SK-N-SH (cell line): Measurements from ENCODE around the gene CCDC106. TPM values are rescaled to one million over a fixed set of nuclear protein-coding genes. Genes with fewer than 3 reads are reported as not detected.

Experiments
- CTCF ChIA-PET: fragments of 300-600, 350-600 bp; formaldehyde crosslinking; extraction: SDS; loops from one replicate; lab custom pipeline; 2021; lab: Yijun Ruan, JAX
- POLR2A ChIA-PET: fragments of 350-600 bp; sonication (Branson Sonifier 250); formaldehyde crosslinking; extraction: SDS; loops from one replicate; lab custom pipeline; 2020; ENCODE audit warnings: antibody characterized with exemption, inconsistent platforms; lab: Yijun Ruan, JAX
- DNase-seq: peaks from one replicate; pipeline ENCODE4 v3.0.0; 2012
- H2AFZ ChIP-seq: fragments of 200-600 bp; sonication (generic); 2 replicates; pipeline ENCODE4 v1.8.1; 2016; ENCODE audit warnings: antibody characterized with exemption, mild to moderate bottlenecking, low read depth
- H3F3A ChIP-seq: fragments of 200-600 bp; sonication (generic); replicated peaks from 2 replicates; pipeline ENCODE3; 2016; ENCODE audit warnings: antibody characterized with exemption, mild to moderate bottlenecking; ENCODE audit not compliant: insufficient read depth
- H3K27ac ChIP-seq, 2 experiments: fragments of 200-500 bp in 1 of 2; fragments of 200-600 bp in 1 of 2; sonication (Bioruptor generic) in 1 of 2; sonication (generic), shearing (Covaris generic) in 1 of 2; 2 replicates each; pipeline versions ENCODE4 v1.5.1 to v1.6.1; 2014 to 2016; ENCODE audit warnings: low read depth in 2 of 2, inconsistent platforms in 1 of 2, low read length in 1 of 2, mild to moderate bottlenecking in 1 of 2, mixed read lengths in 1 of 2
- H3K27me3 ChIP-seq: fragments of 200-600 bp; sonication (generic), shearing (Covaris generic); 2 replicates; pipeline ENCODE4 v1.6.1; 2016; ENCODE audit warnings: mixed run types; ENCODE audit not compliant: insufficient read depth
- H3K36me3 ChIP-seq, 2 experiments: fragments of 200-500 bp in 1 of 2; fragments of 200-600 bp in 1 of 2; sonication (Bioruptor generic) in 1 of 2; sonication (generic) in 1 of 2; replicated peaks in 1 of 2; 2 replicates each; pipeline versions ENCODE3 to v1.5.1; 2014 to 2016; ENCODE audit warnings: low read length in 1 of 2, mild to moderate bottlenecking in 1 of 2; ENCODE audit not compliant: insufficient read depth in 2 of 2, control insufficient read depth in 1 of 2
- H3K4me1 ChIP-seq, 2 experiments: fragments of 200-500 bp in 1 of 2; fragments of 200-600 bp in 1 of 2; sonication (Bioruptor generic) in 1 of 2; sonication (generic), shearing (Covaris generic) in 1 of 2; 2 replicates each; pipeline versions ENCODE4 v1.5.1 to v1.6.1; 2014 to 2016; ENCODE audit warnings: low read depth in 1 of 2, low read length in 1 of 2, mixed run types in 1 of 2; ENCODE audit not compliant: insufficient read depth in 2 of 2, control insufficient read depth in 1 of 2
- H3K4me2 ChIP-seq: fragments of 200-600 bp; sonication (generic), shearing (Covaris generic); 2 replicates; pipeline ENCODE4 v1.6.1; 2017; ENCODE audit warnings: mixed run types
- H3K4me3 ChIP-seq, 2 experiments: fragments of 200-500 bp in 1 of 2; fragments of 200-600 bp in 1 of 2; sonication (Bioruptor generic) in 1 of 2; sonication (generic), shearing (Covaris generic) in 1 of 2; 2 replicates each; pipeline versions ENCODE4 v1.5.1 to v1.8.1; 2014 to 2016; ENCODE audit warnings: low read depth in 2 of 2, inconsistent platforms in 1 of 2, low read length in 1 of 2, mild to moderate bottlenecking in 1 of 2, mixed read lengths in 1 of 2, moderate library complexity in 1 of 2
- H3K79me2 ChIP-seq: fragments of 200-600 bp; sonication (generic); 2 replicates; pipeline ENCODE4 v1.8.1; 2017; ENCODE audit warnings: mild to moderate bottlenecking; ENCODE audit not compliant: insufficient read depth
- H3K9ac ChIP-seq: fragments of 200-600 bp; sonication (generic); 2 replicates; pipeline ENCODE4 v1.6.1; 2017; ENCODE audit warnings: mixed run types
- H3K9me2 ChIP-seq: fragments of 200-600 bp; sonication (generic); 2 replicates; pipeline ENCODE4 v1.6.1; 2017; ENCODE audit warnings: mixed run types
- H3K9me3 ChIP-seq: fragments of 200-600 bp; sonication (generic); 2 replicates; pipeline ENCODE4 v1.6.1; 2017; ENCODE audit warnings: mixed run types, mild to moderate bottlenecking, moderate library complexity
- H4K20me1 ChIP-seq: fragments of 200-600 bp; sonication (generic); 2 replicates; pipeline ENCODE4 v1.6.1; 2017; ENCODE audit warnings: mild to moderate bottlenecking, mixed run types; ENCODE audit not compliant: insufficient read depth
- CTCF ChIP-seq: fragments of 200-600 bp; sonication (generic); IDR thresholded peaks from 2 replicates; pipeline ENCODE4 v1.6.1; 2017; ENCODE audit warnings: antibody characterized with exemption, mild to moderate bottlenecking, moderate library complexity
- ELF1 ChIP-seq: IDR thresholded peaks from 2 replicates; pipeline ENCODE4 v1.4.0; 2012
- EP300 ChIP-seq, 2 experiments: IDR thresholded peaks; 2 replicates each; pipeline versions ENCODE4 v1.4.0 to v1.6.1; 2012; ENCODE audit warnings: borderline replicate concordance in 1 of 2, low read depth in 1 of 2, low read length in 1 of 2
- FOSL2 ChIP-seq: IDR thresholded peaks from 2 replicates; pipeline ENCODE4 v1.4.0; 2012; ENCODE audit warnings: low read depth, mild to moderate bottlenecking, moderate library complexity, borderline replicate concordance
- FOXJ3 ChIP-seq: sonication (generic); formaldehyde crosslinking; IDR thresholded peaks from 2 replicates; pipeline ENCODE4 v1.5.1; 2020; ENCODE audit warnings: mild to moderate bottlenecking, missing genetic modification reagents
- FOXM1 ChIP-seq: IDR thresholded peaks from 2 replicates; pipeline ENCODE4 v1.4.0; 2012; ENCODE audit warnings: low read depth, mild to moderate bottlenecking
- IRF3 ChIP-seq: fragments of 150-350 bp; IDR thresholded peaks from 2 replicates; pipeline ENCODE4 v1.6.1; 2016; ENCODE audit warnings: mild to moderate bottlenecking, low read depth, low read length
- JUND ChIP-seq: IDR thresholded peaks from 2 replicates; pipeline ENCODE4 v1.4.0; 2012
- MAX ChIP-seq: IDR thresholded peaks from 2 replicates; pipeline ENCODE4 v1.4.0; 2012; ENCODE audit warnings: low read depth
- MEF2A ChIP-seq: IDR thresholded peaks from 2 replicates; pipeline ENCODE4 v1.4.0; 2012; ENCODE audit warnings: low read depth, borderline replicate concordance
- NRF1 ChIP-seq: IDR thresholded peaks from 2 replicates; pipeline ENCODE4 v1.6.1; 2012; ENCODE audit warnings: low read depth, mild to moderate bottlenecking, low read length
- PBX3 ChIP-seq: IDR thresholded peaks from 2 replicates; pipeline ENCODE4; 2012
- POLR2AphosphoS5 ChIP-seq: IDR thresholded peaks from 2 replicates; pipeline ENCODE4 v1.6.1; 2012; ENCODE audit warnings: low read depth, low read length
- RCOR1 ChIP-seq: fragments of 150-350 bp; IDR thresholded peaks from 2 replicates; pipeline ENCODE4 v1.6.1; 2017; ENCODE audit warnings: antibody characterized with exemption, low read length
- RFX5 ChIP-seq: IDR thresholded peaks from 2 replicates; pipeline ENCODE4 v1.6.1; 2012; ENCODE audit warnings: mild to moderate bottlenecking, improper control_type of control experiment, low read length
- RXRA ChIP-seq: IDR thresholded peaks from 2 replicates; pipeline ENCODE4 v1.4.0; 2012; ENCODE audit warnings: low read depth, mild to moderate bottlenecking, borderline replicate concordance
- SMC3 ChIP-seq: IDR thresholded peaks from 2 replicates; pipeline ENCODE4 v1.6.1; 2012; ENCODE audit warnings: low read depth, low read length, improper control_type of control experiment
- TCF12 ChIP-seq: IDR thresholded peaks from 2 replicates; pipeline ENCODE4 v1.4.0; 2012
- USF1 ChIP-seq: IDR thresholded peaks from 2 replicates; pipeline ENCODE4 v1.4.0; 2012; ENCODE audit warnings: low read depth, borderline replicate concordance
- USF2 ChIP-seq: fragments of 150-350 bp; IDR thresholded peaks from 2 replicates; pipeline ENCODE4 v1.6.1; 2017; ENCODE audit warnings: antibody characterized with exemption, low read length, low read depth, borderline replicate concordance
- YY1 ChIP-seq: IDR thresholded peaks from 2 replicates; pipeline ENCODE4 v1.4.0; 2012; ENCODE audit warnings: low read depth, mild to moderate bottlenecking
- ZBTB33 ChIP-seq: IDR thresholded peaks from 2 replicates; pipeline ENCODE4 v1.4.0; 2012; ENCODE audit warnings: low read depth, borderline replicate concordance
- WGBS: methylation state at CpG from one replicate; pipeline ENCODE4 v1.1.6; 2017; ENCODE audit warnings: low lambda C conversion rate; 5-methylcytosine and 5-hydroxymethylcytosine counted together
- polyA plus RNA-seq, 3 experiments: library from polyadenylated mRNA; depleted of rRNA; stranded (reverse); fragments of >200 nt; gene quantifications; 2 replicates each; pipeline ENCODE4 v1.2.3, GENCODE V29; 2012

Gene CCDC106
- polyA plus RNA-seq, 1 of the 3 experiments (the other 2 are of a cell fraction), result 27.1 TPM

- TF ChIP-seq RFX5, result 0 out of 2 replicates have a peak, but pooled peaks have one; percentile 9
- TF ChIP-seq USF2, result no peak
- no peak for TF ChIP-seq JUND
- TF ChIP-seq POLR2AphosphoS5, result 0 out of 2 replicates have a peak, but pooled peaks have one; percentile 9
- no peak for TF ChIP-seq FOXJ3
- TF ChIP-seq FOXM1, result no peak
- no peak for TF ChIP-seq NRF1
- 0 out of 2 replicates have a peak, but pooled peaks have one; percentile 19 for TF ChIP-seq TCF12
- no peak for TF ChIP-seq MEF2A
- TF ChIP-seq MAX, result peak; percentile 22; the same call in 1 of the 2 replicates
- no peak for TF ChIP-seq FOSL2
These were observed 48.6 kb upstream of the CCDC106 start, which contains the start of gene FIZ1 (continued) for GRCh38 chr19:55599468-55599841.

GRCh38 chr19:55599842-55600661 lies 48.0 kb upstream of the CCDC106 start, which contains the start of gene ZNF524:
Gene ZNF524, plus strand, starts transcription at chr19:55600288. Its CDS starts 1,825 bp downstream, at chr19:55602113.
- no peaks in the 10 kb centered on the region for H3K27me3 ChIP-seq
- H2AFZ ChIP-seq, result peak within 1 kb of the TSS; percentile 90
- H3F3A ChIP-seq, result peaks cover 26% of the 10 kb centered on the region
- DNase-seq, result peak; percentile 92
- under 1% methylated on average over 22 of the region's 97 CpGs for WGBS
- H3K9me3 ChIP-seq, result no peaks in the 10 kb centered on the region
- peak within 1 kb of the TSS; percentile 67 to 91 for H3K4me3 ChIP-seq
- H3K79me2 ChIP-seq, result peaks cover 18% of the 10 kb centered on the region
- H3K4me1 ChIP-seq, result peaks cover 9 to 17% of the 10 kb centered on the region in 2 experiments; a peak in 3 of 4 replicates
- POLR2A ChIA-PET, result interaction anchor here (0.6 to 3.3 kb wide), 11 partner anchors 13 to 193 kb away, joined by 3 to 32 read pairs (median 4); partner anchors contain the start of genes U2AF2, UBE2S, ZNF579 and ZNF628
- H3K36me3 ChIP-seq, result peaks cover 14 to 20% of the 10 kb centered on the region in 2 experiments
- H4K20me1 ChIP-seq, result no peaks in the 10 kb centered on the region
- peak within 1 kb of the TSS; percentile 99 for H3K9ac ChIP-seq
- peak within 1 kb of the TSS; percentile 94 for H3K4me2 ChIP-seq
- peak within 1 kb of the TSS; percentile 98 to 99 for H3K27ac ChIP-seq
- no peaks in the 10 kb centered on the region for H3K9me2 ChIP-seq
- CTCF ChIA-PET, result interaction anchor here (0.7 to 2.3 kb wide), 8 partner anchors 12 to 459 kb away, joined by 3 to 8 read pairs (median 4); partner anchors contain the start of gene ZNF628
- TF ChIP-seq USF1 (no peak), FOXM1 (no peak), POLR2AphosphoS5 (peak; percentile 47; the same call in 1 of the 2 replicates), YY1 (peak; percentile 97), IRF3 (0 out of 2 replicates have a peak, but pooled peaks have one; percentile 18), SMC3 (no peak), EP300 (IDR thresholded peaks at IDR 0.05; ENCODE audit: borderline replicate concordance in 1 of 2, low read depth in 1 of 2, low read length in 1 of 2) (peak in 1 of 2 experiments; percentile 36; a peak in 1 of 4 replicates), RXRA (no peak), ELF1 (peak; percentile 33; the same call in 1 of the 2 replicates), PBX3 (peak; percentile 41; the same call in 1 of the 2 replicates), ZBTB33 (peak; percentile 47; the same call in 1 of the 2 replicates), MAX (peak; percentile 60), RCOR1 (no peak), CTCF (no peak), RFX5 (no peak)
